ENCODE measurements around the gene HAUS2.

HAUS2 gene

DNA sequence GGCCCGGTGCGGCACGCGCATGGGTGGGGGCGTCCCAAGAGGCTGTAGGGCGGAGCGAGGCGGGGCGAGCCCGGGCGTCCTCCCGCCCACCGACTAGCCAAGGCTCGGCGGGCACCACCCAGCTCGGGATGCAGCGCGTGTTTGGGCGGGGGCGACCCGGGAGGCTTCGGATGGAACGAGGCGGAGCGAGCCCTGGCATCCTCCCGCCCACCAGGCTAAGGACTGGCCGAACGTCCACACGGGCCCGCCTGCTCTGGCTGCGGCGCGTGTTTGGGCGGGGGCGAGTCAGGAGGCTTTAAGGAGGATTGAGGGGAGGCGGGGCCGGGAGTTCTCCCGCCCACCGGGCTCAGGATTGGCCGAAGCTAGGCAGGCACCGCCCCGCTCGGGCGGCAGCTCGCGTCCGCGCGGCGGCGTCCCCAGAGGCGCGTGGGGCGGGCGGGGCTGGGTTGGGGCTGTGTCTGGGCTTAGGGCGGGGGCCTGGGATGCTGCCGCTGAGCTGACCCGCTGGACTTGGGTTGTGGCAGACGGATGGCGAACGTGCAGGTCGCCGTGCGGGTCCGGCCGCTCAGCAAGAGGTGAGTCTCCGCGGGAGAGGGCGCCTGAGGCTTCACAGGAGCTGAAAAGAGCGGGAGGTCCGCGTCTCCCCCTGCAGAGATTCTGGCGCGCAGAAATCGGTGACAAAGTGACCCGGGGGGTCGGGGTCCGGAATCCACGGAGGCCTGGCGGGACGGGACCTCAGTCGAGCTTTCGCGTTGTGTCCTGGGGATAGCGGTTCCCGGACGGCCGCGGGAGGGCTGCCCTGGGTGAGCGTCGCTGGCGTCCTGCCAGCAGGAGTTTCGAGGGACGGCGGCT is 26.8 kb downstream of the HAUS2 start, which contains the start of gene STARD9:
Gene STARD9 (plus strand): TSS at position 419 of the 852 bp plus-strand sequence. CDS start 110 bp downstream, at position 529.
- TF ChIP-seq, protein P1, sequence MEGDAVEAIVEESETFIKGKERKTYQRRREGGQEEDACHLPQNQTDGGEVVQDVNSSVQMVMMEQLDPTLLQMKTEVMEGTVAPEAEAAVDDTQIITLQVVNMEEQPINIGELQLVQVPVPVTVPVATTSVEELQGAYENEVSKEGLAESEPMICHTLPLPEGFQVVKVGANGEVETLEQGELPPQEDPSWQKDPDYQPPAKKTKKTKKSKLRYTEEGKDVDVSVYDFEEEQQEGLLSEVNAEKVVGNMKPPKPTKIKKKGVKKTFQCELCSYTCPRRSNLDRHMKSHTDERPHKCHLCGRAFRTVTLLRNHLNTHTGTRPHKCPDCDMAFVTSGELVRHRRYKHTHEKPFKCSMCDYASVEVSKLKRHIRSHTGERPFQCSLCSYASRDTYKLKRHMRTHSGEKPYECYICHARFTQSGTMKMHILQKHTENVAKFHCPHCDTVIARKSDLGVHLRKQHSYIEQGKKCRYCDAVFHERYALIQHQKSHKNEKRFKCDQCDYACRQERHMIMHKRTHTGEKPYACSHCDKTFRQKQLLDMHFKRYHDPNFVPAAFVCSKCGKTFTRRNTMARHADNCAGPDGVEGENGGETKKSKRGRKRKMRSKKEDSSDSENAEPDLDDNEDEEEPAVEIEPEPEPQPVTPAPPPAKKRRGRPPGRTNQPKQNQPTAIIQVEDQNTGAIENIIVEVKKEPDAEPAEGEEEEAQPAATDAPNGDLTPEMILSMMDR (IDR thresholded peaks at IDR 0.05; ENCODE audit: low read depth, low read length, missing control alignments) = no peak
- peak; percentile 93 for DNase-seq (ENCODE audit: extremely low read depth, low read depth)
- peak within 1 kb of the TSS; percentile 85 for H3K4me3 ChIP-seq (replicated peaks; ENCODE audit: low read depth, low read length)

DNA sequence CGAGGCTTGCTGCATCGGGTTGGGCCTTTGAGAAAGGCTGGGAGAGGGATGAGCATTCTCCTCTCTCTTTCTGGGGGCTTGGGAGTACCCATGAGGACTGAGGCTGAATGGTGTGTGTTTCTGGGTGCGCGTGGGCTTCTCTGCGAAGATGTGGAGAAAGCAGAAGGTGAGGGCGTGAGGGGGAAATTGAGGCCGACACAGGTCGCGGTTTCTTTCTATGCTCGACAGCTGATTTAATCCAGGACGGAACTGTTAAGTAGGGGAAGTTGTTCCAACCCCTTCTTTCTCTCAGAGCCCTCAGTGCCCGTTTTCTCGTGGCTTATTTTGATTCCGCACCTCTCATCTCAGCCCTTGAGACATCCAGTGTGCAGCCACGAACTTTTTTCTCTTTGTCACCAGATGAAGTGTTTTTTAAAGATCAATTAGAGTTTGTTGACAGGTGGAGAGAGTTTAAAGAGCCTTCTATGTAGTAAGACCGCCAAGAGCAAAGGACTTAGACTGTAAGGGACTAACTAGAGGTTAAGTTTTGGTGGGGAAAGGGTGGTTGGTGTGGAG is 27.5 kb downstream of the HAUS2 start:
- TF ChIP-seq, protein P1 (IDR thresholded peaks at IDR 0.05; ENCODE audit: low read depth, low read length, missing control alignments) = no peak
- H3K4me3 ChIP-seq (replicated peaks; ENCODE audit: low read depth, low read length) = peak overlapping the region; percentile 85
- DNase-seq (ENCODE audit: extremely low read depth, low read depth) = no peak

DNA sequence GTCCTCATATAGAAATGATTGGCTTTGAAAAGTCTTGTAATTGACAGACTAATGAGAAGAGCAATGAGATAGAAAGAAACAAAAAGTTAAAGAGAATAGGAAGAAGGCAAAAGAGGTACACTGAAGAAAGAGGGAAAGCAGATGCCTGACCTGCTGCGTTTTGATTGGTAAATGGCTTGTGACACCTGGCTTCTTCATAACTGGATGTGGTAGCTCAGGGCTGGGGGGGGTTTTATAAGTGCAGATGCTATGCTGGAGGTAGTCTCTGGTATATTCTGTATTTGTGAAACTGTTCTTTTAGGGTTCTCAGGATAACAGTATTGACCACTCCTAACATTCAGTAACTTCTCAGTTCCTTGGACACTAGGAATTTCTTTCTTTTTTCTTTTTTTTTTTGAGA is 28.1 kb downstream of the HAUS2 start:
- DNase-seq (ENCODE audit: extremely low read depth, low read depth) = no peak

DNA sequence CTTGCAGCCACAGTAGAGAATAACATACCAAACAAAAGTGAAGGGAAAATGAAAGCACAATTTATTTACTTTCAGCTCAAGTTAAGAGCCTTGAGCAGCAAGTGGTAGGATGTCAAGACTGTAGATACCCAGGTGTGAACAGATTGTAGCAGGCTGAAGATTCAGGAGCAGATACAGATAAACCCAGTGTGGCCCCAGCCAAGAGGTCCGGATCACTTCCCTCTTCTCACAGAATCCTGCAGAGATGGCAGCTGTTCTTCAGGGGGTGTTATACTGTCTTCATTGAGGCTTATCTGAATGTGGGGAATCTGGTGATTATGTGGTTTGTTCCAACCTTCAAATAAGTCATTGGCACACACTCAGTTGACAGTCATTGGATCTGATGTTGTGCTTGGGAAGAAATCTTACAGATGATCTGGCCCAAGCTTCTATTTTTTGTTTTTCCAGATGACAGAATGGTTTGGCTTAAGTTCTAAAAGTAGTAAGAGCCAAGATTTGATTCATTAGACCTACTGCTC is 28.9 kb downstream of the HAUS2 start:
- no peak overlapping the region for H3K4me3 ChIP-seq (replicated peaks; ENCODE audit: low read depth, low read length)
- no peak for DNase-seq (ENCODE audit: extremely low read depth, low read depth)
- TF ChIP-seq, protein P1 (IDR thresholded peaks at IDR 0.05; ENCODE audit: low read depth, low read length, missing control alignments) = no peak

More for the DNA sequence above, 28.1 kb downstream of the HAUS2 start:
- peak overlapping the region; percentile 85 for H3K4me3 ChIP-seq (replicated peaks; ENCODE audit: low read depth, low read length)
- TF ChIP-seq, protein P1 (IDR thresholded peaks at IDR 0.05; ENCODE audit: low read depth, low read length, missing control alignments) = no peak

DNA sequence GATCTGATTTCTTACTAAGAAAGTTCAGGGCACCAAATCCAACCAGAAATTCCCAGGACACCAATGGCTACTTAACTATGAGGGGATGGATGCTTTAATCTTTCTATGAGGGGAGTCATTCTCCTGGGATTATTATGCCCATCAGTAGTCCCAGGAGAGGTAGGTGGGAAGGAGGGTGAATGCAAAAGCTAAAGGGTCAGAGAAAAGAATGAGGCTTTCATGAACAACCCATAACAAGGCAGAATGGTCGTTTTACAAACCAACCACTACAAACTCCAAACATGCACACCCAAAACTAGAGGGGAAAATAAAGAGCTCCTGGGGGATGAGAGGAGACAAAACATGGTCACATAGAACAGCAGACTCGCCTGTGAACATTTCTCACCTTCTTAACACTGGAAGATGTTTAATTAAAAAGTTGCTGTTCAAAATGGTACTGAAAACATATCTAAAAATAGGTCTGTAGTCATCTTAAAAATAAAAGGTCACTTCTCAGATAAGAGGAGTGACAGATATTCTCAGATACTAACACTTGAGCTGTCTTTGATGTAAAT is 30.4 kb downstream of the HAUS2 start:
- no peak overlapping the region for H3K4me3 ChIP-seq (replicated peaks; ENCODE audit: low read depth, low read length)
- TF ChIP-seq, protein P1 (IDR thresholded peaks at IDR 0.05; ENCODE audit: low read depth, low read length, missing control alignments) = no peak
- no peak for DNase-seq (ENCODE audit: extremely low read depth, low read depth)

DNA sequence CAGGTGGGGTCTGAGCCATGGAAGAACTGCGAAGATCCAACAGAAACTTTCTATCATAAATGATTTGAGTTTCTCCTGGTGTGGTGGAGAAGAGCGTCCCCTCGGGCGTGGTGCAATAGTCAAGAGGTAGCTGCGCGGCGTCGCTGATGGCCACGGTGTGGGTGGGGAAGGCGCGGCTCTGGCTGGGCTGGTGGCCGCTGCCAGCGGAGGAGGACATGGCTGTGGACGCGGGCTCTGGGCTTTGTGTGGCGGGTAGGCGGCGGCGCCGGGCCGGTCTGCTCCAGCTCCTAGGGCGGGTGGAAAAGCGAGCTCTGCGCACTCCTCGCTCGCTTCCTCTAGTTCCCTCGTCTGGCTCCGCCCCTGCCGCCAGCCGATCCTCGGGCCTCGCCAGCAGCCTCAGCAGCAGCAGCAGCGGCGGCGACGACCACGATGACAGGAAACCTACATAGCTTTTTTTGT is 32.7 kb downstream of the HAUS2 start:
- peak overlapping the region; percentile 32 for H3K4me3 ChIP-seq (replicated peaks; ENCODE audit: low read depth, low read length)
- no peak for DNase-seq (ENCODE audit: extremely low read depth, low read depth)

More for the DNA sequence above, 32.7 kb downstream of the HAUS2 start:
- TF ChIP-seq, protein P1 (IDR thresholded peaks at IDR 0.05; ENCODE audit: low read depth, low read length, missing control alignments) = no peak
